BJ (cell line): ENCODE data around the gene SCFD2. TPM values are rescaled to one million over a fixed set of nuclear protein-coding genes. Genes with fewer than 3 reads are reported as not detected.
"Not testable (repeated sequence)": the region's sequence is repeated elsewhere in the genome, so short reads cannot be mapped to it uniquely, and the experiment has no call there.

Experiments
- CTCF ChIA-PET: fragments of 350-600 bp; formaldehyde crosslinking; extraction: SDS; loops from one replicate; lab custom pipeline; 2021; ENCODE audit warnings: antibody characterized with exemption, inconsistent platforms; lab: Yijun Ruan, JAX
- POLR2A ChIA-PET: fragments of 300-600 bp; sonication (Branson Sonifier 250); formaldehyde crosslinking; extraction: SDS; loops from one replicate; lab custom pipeline; 2021; ENCODE audit warnings: antibody characterized with exemption; lab: Charles Lee
- DNase-seq: peaks from one replicate; pipeline ENCODE4 v3.0.0-alpha.2; 2011; ENCODE audit warnings: low read depth
- H3K27me3 ChIP-seq: 2 replicates; pipeline ENCODE4 v1.6.0; 2011; ENCODE audit warnings: low read length; ENCODE audit not compliant: control insufficient read depth, insufficient read depth
- H3K36me3 ChIP-seq: 2 replicates; pipeline ENCODE4 v1.5.1; 2011; ENCODE audit warnings: low read length; ENCODE audit not compliant: control insufficient read depth, insufficient read depth
- H3K4me3 ChIP-seq: 2 replicates; pipeline ENCODE4 v1.5.1; 2011; ENCODE audit warnings: low read depth, mild to moderate bottlenecking, control low read depth, low read length
- CTCF ChIP-seq: IDR thresholded peaks from 2 replicates; pipeline ENCODE4 v1.5.1; 2011; ENCODE audit warnings: low read depth, mild to moderate bottlenecking, control low read depth, inconsistent platforms, low read length, moderate library complexity; ENCODE audit not compliant: insufficient read depth
- polyA plus RNA-seq: library from polyadenylated mRNA; depleted of rRNA; stranded (reverse); fragments of >200 nt; gene quantifications from 2 replicates; pipeline ENCODE4 v1.2.3, GENCODE V29; 2011

SCFD2 gene
- polyA plus RNA-seq, 1 experiment: 17.4 TPM

GRCh38 chr4:53060278-53060677 is 305.6 kb downstream of the SCFD2 start:
- ChIA-PET POLR2A (no interaction called here), CTCF (interaction anchor here (1.1 kb wide), 1 partner anchor 15 kb away, joined by 3 read pairs; no protein-coding TSS in a partner anchor)
- Histone ChIP-seq H3K36me3 (no peaks in the 10 kb centered on the region), H3K27me3 (no peaks in the 10 kb centered on the region), H3K4me3 (no peak overlapping the region)
- DNase-seq: no peak
- no peak for TF ChIP-seq CTCF

DNA sequence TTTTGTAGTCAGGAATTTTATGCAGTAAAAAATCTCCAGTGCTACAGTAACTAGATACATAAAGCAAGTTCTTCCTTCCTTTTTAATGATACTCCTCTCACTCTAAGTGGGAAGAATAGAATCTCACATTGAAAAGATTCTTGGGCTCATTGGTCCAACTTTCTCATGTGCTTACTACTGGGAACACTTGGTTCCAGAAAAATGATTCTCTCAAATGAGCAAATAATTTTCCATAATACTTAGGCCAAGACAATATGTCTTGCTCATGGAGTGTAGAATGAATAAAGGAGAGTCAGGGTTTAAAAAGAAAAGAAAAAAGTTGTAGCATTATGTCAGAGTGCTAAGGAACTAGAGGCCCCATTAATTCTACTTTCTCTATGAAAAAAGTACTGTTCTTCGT is 306.0 kb downstream of the SCFD2 start:
- no peaks in the 10 kb centered on the region for H3K27me3 ChIP-seq
- no peak for DNase-seq
- H3K4me3 ChIP-seq: no peak overlapping the region
- ChIA-PET CTCF (interaction anchor here (1.1 kb wide), 1 partner anchor 16 kb away, joined by 3 read pairs; no protein-coding TSS in a partner anchor), POLR2A (no interaction called here)
- no peaks in the 10 kb centered on the region for H3K36me3 ChIP-seq
- no peak for TF ChIP-seq CTCF

GRCh38 chr4:53059256-53059655 is 306.6 kb downstream of the SCFD2 start:
- ChIA-PET CTCF (no interaction called here), POLR2A (no interaction called here)
- Histone ChIP-seq H3K27me3 (no peaks in the 10 kb centered on the region), H3K36me3 (no peaks in the 10 kb centered on the region), H3K4me3 (no peak overlapping the region)
- no peak for DNase-seq
- TF ChIP-seq CTCF: no peak

GRCh38 chr4:53057679-53058078 is 308.2 kb downstream of the SCFD2 start:
- ChIA-PET CTCF (no interaction called here), POLR2A (no interaction called here)
- Histone ChIP-seq H3K27me3 (no peaks in the 10 kb centered on the region), H3K36me3 (no peaks in the 10 kb centered on the region), H3K4me3 (no peak overlapping the region)
- TF ChIP-seq CTCF: no peak
- no peak for DNase-seq

DNA sequence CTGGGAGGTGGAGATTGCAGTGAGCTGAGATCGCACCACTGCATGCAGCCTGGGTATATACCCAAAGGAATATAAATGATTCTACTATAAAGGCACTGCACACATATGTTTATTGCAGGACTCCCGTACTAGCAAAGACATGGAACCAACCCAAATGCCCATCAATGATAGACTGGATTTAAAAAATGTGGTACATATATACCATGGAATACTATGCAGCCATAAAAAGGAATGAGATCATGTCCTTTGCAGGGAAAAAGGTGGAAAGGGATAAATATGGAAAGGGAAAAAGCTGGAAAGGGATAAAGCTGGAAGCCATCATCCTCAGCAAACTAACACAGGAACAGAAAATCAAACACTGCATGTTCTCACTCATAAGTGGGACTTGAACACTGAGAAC is 308.8 kb downstream of the SCFD2 start:
- CTCF ChIA-PET: interaction anchor here (1.1 kb wide), 1 partner anchor 474 kb away, joined by 3 read pairs; no protein-coding TSS in a partner anchor

More for the DNA sequence above, 308.8 kb downstream of the SCFD2 start:
- H3K27me3 ChIP-seq, POLR2A ChIA-PET, H3K36me3 ChIP-seq, DNase-seq, H3K4me3 ChIP-seq: not testable (repeated sequence)
